ENCODE data around the gene ACTL8. TPM values are rescaled to one million over a fixed set of nuclear protein-coding genes. Genes with fewer than 3 reads are reported as not detected.

The ACTL8 gene
- total RNA-seq, 4 donors from 2014 or later = 0.18 to 0.50 (median 0.19) TPM; not detected in 1

GRCh38 chr1:17845583-17845982 lies 90.5 kb downstream of the ACTL8 start:
- 13 to 34% methylated on average over 2 to 3 of the region's 4 CpGs for whole genome bisulfite sequencing, 2 donors
- H3K27me3 ChIP-seq = peaks cover 0 to 52% (median 0%) of the 10 kb centered on the region in 4 donors

GRCh38 chr1:17846341-17846740 lies 91.2 kb downstream of the ACTL8 start:
- intact Hi-C loops (cut with DNase I) = no loop called here
- Histone ChIP-seq H3K27ac (no peak overlapping the region), H3K27me3 (peaks cover 0 to 49% (median 0%) of the 10 kb centered on the region in 4 donors), H3K36me3 (no peaks in the 10 kb centered on the region), H3K4me1 (no peaks in the 10 kb centered on the region), H3K4me3 (no peak overlapping the region), H3K9me3 (no peaks in the 10 kb centered on the region)
- WGBS, 2 donors = 16 to 18% methylated on average over 3 of the region's 3 CpGs
- no peak for TF ChIP-seq CTCF (IDR thresholded peaks at IDR 0.05)
- TF ChIP-seq POLR2A (IDR thresholded peaks at IDR 0.05) = no peak
- no peak for DNase-seq

More at GRCh38 chr1:17845583-17845982, 90.5 kb downstream of the ACTL8 start:
- H3K9me3 ChIP-seq = no peaks in the 10 kb centered on the region
- TF ChIP-seq CTCF (IDR thresholded peaks at IDR 0.05) = no peak
- no peak for TF ChIP-seq POLR2A (IDR thresholded peaks at IDR 0.05)
- intact Hi-C loops (cut with DNase I) = no loop called here
- H3K27ac ChIP-seq = no peak overlapping the region
- H3K4me3 ChIP-seq = no peak overlapping the region
- no peak for DNase-seq
- no peaks in the 10 kb centered on the region for H3K36me3 ChIP-seq
- H3K4me1 ChIP-seq = no peaks in the 10 kb centered on the region

GRCh38 chr1:17847111-17847510 lies 92.0 kb downstream of the ACTL8 start:
- TF ChIP-seq POLR2A (IDR thresholded peaks at IDR 0.05) (no peak), CTCF (IDR thresholded peaks at IDR 0.05) (no peak)
- Histone ChIP-seq H3K27ac (no peak overlapping the region), H3K4me3 (no peak overlapping the region), H3K4me1 (no peaks in the 10 kb centered on the region), H3K36me3 (no peaks in the 10 kb centered on the region), H3K9me3 (no peaks in the 10 kb centered on the region), H3K27me3 (peaks cover 0 to 42% (median 0%) of the 10 kb centered on the region in 4 donors)
- DNase-seq = no peak
- intact Hi-C loops (cut with DNase I) = no loop called here
- 49 to 58% methylated on average over 2 to 3 of the region's 3 CpGs for WGBS, 2 donors

- Histone ChIP-seq H3K4me1 (no peaks in the 10 kb centered on the region), H3K9me3 (no peaks in the 10 kb centered on the region), H3K27me3 (peaks cover 0 to 27% (median 0%) of the 10 kb centered on the region in 4 donors), H3K27ac (no peak overlapping the region), H3K36me3 (no peaks in the 10 kb centered on the region), H3K4me3 (no peak overlapping the region)
- intact Hi-C loops (cut with DNase I) = no loop called here
- DNase-seq = no peak
- no peak for TF ChIP-seq POLR2A (IDR thresholded peaks at IDR 0.05)
- no peak for TF ChIP-seq CTCF (IDR thresholded peaks at IDR 0.05)
- WGBS, 2 donors = 51 to 62% methylated on average over 3 of the region's 3 CpGs
Measured at GRCh38 chr1:17849216-17849615, 94.1 kb downstream of the ACTL8 start.

GRCh38 chr1:17851056-17851455 lies 95.9 kb downstream of the ACTL8 start:
- Histone ChIP-seq H3K27me3 (peaks cover 0 to 30% (median 0%) of the 10 kb centered on the region in 4 donors), H3K27ac (no peak overlapping the region), H3K4me3 (no peak overlapping the region), H3K36me3 (no peaks in the 10 kb centered on the region), H3K9me3 (no peaks in the 10 kb centered on the region), H3K4me1 (no peaks in the 10 kb centered on the region)
- WGBS, 2 donors = 38 to 40% methylated on average over 7 to 8 of the region's 8 CpGs
- intact Hi-C loops (cut with DNase I) = no loop called here
- no peak for DNase-seq
- TF ChIP-seq POLR2A (IDR thresholded peaks at IDR 0.05) = no peak
- no peak for TF ChIP-seq CTCF (IDR thresholded peaks at IDR 0.05)

Measured in esophagus squamous epithelium (tissue), 5 donors.